Measurements from ENCODE around the gene CNTNAP4. TPM values are rescaled to one million over a fixed set of nuclear protein-coding genes. Genes with fewer than 3 reads are reported as not detected.

Gene CNTNAP4
- total RNA-seq (2014; rRNA removed; shearing (Covaris generic); ENCODE audit: low replicate concordance) = not detected in 2 replicates

- DNase-seq = no peak
- H3K27me3 ChIP-seq = no peaks in the 10 kb centered on the region
Measured at GRCh38 chr16:76276745-76277438, at the start of gene CNTNAP4. Gene CNTNAP4 (plus strand): TSS chr16:76277401. CDS start chr16:76277663, 262 bp downstream.

DNA sequence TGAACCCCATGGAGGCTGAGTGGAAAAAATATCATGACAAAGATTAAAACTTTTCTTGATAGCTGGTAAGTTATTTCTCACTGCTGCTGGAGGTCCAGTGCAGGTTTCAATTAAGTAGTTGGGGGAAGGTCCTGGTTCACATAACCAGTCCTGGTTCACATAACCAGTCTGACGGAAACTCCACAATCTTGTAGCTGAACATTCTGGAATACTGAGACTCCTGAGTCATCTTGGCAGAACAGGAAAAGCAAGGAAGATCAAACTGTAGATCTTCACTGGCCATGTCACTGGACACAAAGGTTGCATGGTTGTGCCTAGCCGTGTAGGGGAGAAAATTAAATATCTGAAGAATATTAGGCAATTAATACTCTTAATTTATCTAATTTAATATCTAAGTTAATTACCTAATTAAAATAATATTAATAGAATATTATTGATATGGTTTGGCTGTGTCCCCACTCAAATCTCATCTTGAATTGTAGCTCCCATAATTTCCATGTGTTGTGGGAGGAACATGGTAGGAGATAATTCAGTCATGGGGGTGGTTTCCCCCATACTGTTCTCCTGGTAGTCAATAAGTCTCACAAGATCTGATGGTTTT lies 48.6 kb upstream of the CNTNAP4 start:
- no peak overlapping the region for H3K4me3 ChIP-seq
- no peaks in the 10 kb centered on the region for H3K9me3 ChIP-seq
- no peak for DNase-seq
- H3K36me3 ChIP-seq = no peaks in the 10 kb centered on the region
- no peaks in the 10 kb centered on the region for H3K27me3 ChIP-seq

More at GRCh38 chr16:76276745-76277438, at the start of gene CNTNAP4:
- Histone ChIP-seq H3K4me3 (no peak within 1 kb of the TSS), H3K9me3 (no peaks in the 10 kb centered on the region), H3K36me3 (no peaks in the 10 kb centered on the region)

GRCh38 chr16:76232704-76233103 lies 44.5 kb upstream of the CNTNAP4 start:
- DNase-seq = no peak
- H3K9me3 ChIP-seq = no peaks in the 10 kb centered on the region
- no peak overlapping the region for H3K4me3 ChIP-seq
- H3K27me3 ChIP-seq = no peaks in the 10 kb centered on the region
- no peaks in the 10 kb centered on the region for H3K36me3 ChIP-seq

DNA sequence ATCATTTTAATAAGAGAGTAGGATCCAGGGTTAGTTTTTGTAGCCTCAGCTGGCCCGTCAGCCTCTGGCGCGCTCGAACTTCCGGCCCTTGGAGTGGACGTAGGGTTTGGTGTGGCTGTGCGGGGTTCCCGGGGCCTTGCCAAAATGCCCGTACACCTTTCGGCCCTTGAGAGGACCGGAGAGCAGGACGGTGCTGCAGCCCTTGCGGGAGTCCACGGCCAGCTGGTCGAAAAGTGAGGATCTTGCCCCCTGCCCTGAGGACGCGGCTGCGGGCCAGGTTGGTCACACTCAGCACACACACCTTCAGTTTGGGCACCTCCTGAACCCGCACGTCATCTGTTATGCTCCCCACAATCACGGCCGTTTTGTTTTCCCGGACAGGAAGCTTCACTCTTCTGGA lies 42.2 kb upstream of the CNTNAP4 start:
- DNase-seq = no peak
- no peaks in the 10 kb centered on the region for H3K27me3 ChIP-seq
- no peak overlapping the region for H3K4me3 ChIP-seq
- H3K36me3 ChIP-seq = no peaks in the 10 kb centered on the region
- H3K9me3 ChIP-seq = no peaks in the 10 kb centered on the region

- Histone ChIP-seq H3K27me3 (no peaks in the 10 kb centered on the region), H3K36me3 (no peaks in the 10 kb centered on the region), H3K4me3 (no peak overlapping the region), H3K9me3 (no peaks in the 10 kb centered on the region)
- no peak for DNase-seq
Measured at GRCh38 chr16:76235426-76235825, 41.8 kb upstream of the CNTNAP4 start.

- Histone ChIP-seq H3K4me3 (no peak overlapping the region), H3K36me3 (no peaks in the 10 kb centered on the region), H3K27me3 (no peaks in the 10 kb centered on the region), H3K9me3 (no peaks in the 10 kb centered on the region)
- DNase-seq = no peak
Measured at GRCh38 chr16:76237471-76237870, 39.7 kb upstream of the CNTNAP4 start.

DNA sequence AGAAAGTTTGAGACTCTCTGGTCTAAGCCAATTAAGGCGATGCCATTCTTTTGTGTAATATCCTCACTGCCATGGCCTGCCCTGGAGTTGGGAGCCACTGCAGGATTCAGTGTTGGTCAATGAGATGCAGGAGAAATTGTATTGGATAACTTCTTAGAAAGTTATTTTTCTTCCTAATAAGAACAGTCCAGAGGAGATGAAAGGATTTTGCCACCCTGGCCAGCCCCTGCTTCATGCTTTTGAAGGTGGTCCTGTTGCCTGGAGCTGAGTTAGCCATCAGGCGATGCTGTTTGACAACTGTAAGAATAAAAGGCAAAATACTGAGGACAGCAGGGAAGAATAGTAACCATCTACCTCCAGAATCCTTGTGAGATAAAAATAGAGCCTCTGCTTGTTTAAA lies 35.4 kb upstream of the CNTNAP4 start:
- Histone ChIP-seq H3K27me3 (no peaks in the 10 kb centered on the region), H3K9me3 (no peaks in the 10 kb centered on the region), H3K4me3 (no peak overlapping the region), H3K36me3 (no peaks in the 10 kb centered on the region)
- no peak for DNase-seq

DNA sequence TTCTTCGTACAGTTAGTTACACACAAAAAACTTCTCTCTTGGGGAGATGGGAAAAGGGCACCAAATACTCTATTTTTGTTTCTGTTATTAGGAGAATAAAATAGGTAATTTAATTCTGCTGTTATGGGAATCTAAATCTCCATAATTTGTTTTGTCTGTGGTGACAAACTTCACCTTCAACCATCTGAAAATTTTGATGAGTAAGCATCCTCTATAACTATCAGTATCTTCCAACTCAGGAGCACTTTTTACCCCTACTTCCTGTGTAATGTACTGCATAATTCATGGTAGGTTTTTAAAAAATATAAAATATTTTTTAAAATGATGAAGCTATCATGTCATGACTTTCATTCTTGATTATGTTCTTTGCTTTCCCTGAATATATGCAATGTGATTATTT lies 33.6 kb upstream of the CNTNAP4 start:
- Histone ChIP-seq H3K9me3 (no peaks in the 10 kb centered on the region), H3K4me3 (no peak overlapping the region), H3K27me3 (no peaks in the 10 kb centered on the region), H3K36me3 (no peaks in the 10 kb centered on the region)
- DNase-seq = no peak

- no peak for DNase-seq
- H3K27me3 ChIP-seq = no peaks in the 10 kb centered on the region
- H3K36me3 ChIP-seq = no peaks in the 10 kb centered on the region
- no peak overlapping the region for H3K4me3 ChIP-seq
- no peaks in the 10 kb centered on the region for H3K9me3 ChIP-seq
Measured at GRCh38 chr16:76246587-76246986, 30.6 kb upstream of the CNTNAP4 start.

GRCh38 chr16:76265434-76266045 lies 11.7 kb upstream of the CNTNAP4 start:
- Histone ChIP-seq H3K4me3 (no peak overlapping the region), H3K36me3 (no peaks in the 10 kb centered on the region), H3K27me3 (no peaks in the 10 kb centered on the region), H3K9me3 (no peaks in the 10 kb centered on the region)
- no peak for DNase-seq

DNA sequence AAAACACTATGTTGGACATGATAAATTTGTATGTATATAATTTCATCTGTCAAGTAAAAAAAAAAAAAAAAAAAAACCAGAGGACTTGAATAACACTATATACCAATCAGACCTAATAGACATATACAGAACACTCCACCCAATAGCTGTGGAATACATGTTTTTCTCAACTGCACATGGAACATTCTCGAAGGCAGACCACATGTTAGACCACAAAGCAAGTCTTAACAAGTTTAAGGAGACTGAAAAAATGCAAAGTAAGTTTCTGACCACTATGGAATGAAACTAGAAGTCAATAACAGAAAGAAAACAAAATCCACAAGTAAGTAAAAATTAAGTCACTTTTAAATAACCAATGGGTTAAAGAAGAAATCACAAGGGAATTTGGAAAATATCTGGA lies 8.4 kb upstream of the CNTNAP4 start:
- no peaks in the 10 kb centered on the region for H3K27me3 ChIP-seq

GRCh38 chr16:76277460-76278030 lies 344 bp downstream of the CNTNAP4 start:
- H3K36me3 ChIP-seq = no peaks in the 10 kb centered on the region
- no peak overlapping the region for H3K4me3 ChIP-seq
- H3K27me3 ChIP-seq = no peaks in the 10 kb centered on the region
- no peaks in the 10 kb centered on the region for H3K9me3 ChIP-seq
- no peak for DNase-seq

More for the DNA sequence above, 8.4 kb upstream of the CNTNAP4 start:
- no peak for DNase-seq
- H3K36me3 ChIP-seq = no peaks in the 10 kb centered on the region
- H3K9me3 ChIP-seq = no peaks in the 10 kb centered on the region
- no peak overlapping the region for H3K4me3 ChIP-seq

DNA sequence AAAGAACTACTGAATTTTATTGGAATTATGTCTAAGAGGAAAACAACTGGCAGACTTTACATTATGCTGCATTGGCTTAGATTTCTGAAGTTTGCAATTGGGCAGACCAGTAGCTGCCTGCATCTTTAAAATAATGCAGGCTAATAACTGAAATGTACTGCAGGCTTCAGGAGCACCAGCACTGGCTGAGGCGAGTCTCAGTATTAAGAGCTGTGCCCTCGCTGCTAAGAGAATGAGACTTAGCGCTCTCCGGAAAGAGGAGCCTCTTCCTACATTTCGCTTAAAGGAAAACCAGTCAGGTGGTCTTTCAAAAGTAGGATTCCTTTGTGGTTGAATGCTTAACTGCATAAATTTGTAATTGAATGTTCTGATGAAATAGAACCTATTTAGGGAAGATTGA lies 885 bp downstream of the CNTNAP4 start:
- no peaks in the 10 kb centered on the region for H3K9me3 ChIP-seq
- H3K27me3 ChIP-seq = no peaks in the 10 kb centered on the region
- DNase-seq = no peak
- H3K4me3 ChIP-seq = no peak overlapping the region
- H3K36me3 ChIP-seq = no peaks in the 10 kb centered on the region

DNA sequence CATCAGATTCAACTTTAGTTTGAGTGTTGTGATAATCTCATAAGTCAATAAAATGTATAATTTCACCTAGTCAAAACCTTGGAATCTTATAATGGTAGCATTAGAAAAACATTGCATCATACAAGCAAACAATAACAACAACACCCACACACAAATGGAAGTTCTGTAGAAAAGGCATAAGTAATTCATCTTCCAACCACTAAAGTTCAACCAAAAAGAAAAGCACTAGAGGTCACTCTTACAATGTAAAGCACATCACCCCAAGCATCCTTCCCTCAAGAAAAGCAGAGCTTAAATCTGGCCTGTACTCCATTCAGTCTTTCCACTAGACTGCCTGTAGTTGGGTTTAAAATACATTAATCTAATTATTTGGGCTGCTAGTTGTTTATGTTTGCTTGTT lies 1.8 kb downstream of the CNTNAP4 start:
- Histone ChIP-seq H3K27me3 (no peaks in the 10 kb centered on the region), H3K36me3 (no peaks in the 10 kb centered on the region), H3K4me3 (no peak overlapping the region), H3K9me3 (no peaks in the 10 kb centered on the region)
- no peak for DNase-seq

- Histone ChIP-seq H3K27me3 (no peaks in the 10 kb centered on the region), H3K36me3 (no peaks in the 10 kb centered on the region), H3K9me3 (no peaks in the 10 kb centered on the region), H3K4me3 (no peak overlapping the region)
- DNase-seq = no peak
Measured at GRCh38 chr16:76280421-76281215, 3.4 kb downstream of the CNTNAP4 start.

- no peak for DNase-seq
- H3K4me3 ChIP-seq = no peak overlapping the region
- no peaks in the 10 kb centered on the region for H3K9me3 ChIP-seq
- H3K27me3 ChIP-seq = no peaks in the 10 kb centered on the region
- H3K36me3 ChIP-seq = no peaks in the 10 kb centered on the region
Measured at GRCh38 chr16:76287466-76287865, 10.3 kb downstream of the CNTNAP4 start.

- no peaks in the 10 kb centered on the region for H3K36me3 ChIP-seq
- H3K9me3 ChIP-seq = no peaks in the 10 kb centered on the region
- no peak for DNase-seq
- no peaks in the 10 kb centered on the region for H3K27me3 ChIP-seq
- H3K4me3 ChIP-seq = no peak overlapping the region
Measured at GRCh38 chr16:76292218-76292617, 15.0 kb downstream of the CNTNAP4 start.

Measured in MG63 (cell line).